HG03378 (cell line): ENCODE measurements around the gene ADCY9.
"Not testable (repeated sequence)": the region's sequence is repeated elsewhere in the genome, so short reads cannot be mapped to it uniquely, and the experiment has no call there.

Source experiments
- ATAC-seq: cut with Tn5 transposase; IDR thresholded peaks from one replicate; pipeline ENCODE4 v1.9.1; 2021; ENCODE audit warnings: mild to moderate bottlenecking, moderate library complexity; ENCODE audit not compliant: unreplicated experiment

Gene ADCY9

GRCh38 chr16:3937066-3937875 lies 179.0 kb downstream of the ADCY9 start:
- ATAC-seq: no peak

- ATAC-seq: no peak
Observed at GRCh38 chr16:3935921-3936320, 180.3 kb downstream of the ADCY9 start.

GRCh38 chr16:3934491-3935181 lies 181.6 kb downstream of the ADCY9 start:
- ATAC-seq: no peak

GRCh38 chr16:3927147-3927546 lies 189.1 kb downstream of the ADCY9 start:
- ATAC-seq: not testable (repeated sequence)

GRCh38 chr16:3924763-3925162 lies 191.5 kb downstream of the ADCY9 start:
- no peak for ATAC-seq

GRCh38 chr16:3922241-3922640 lies 194.0 kb downstream of the ADCY9 start:
- no peak for ATAC-seq

- ATAC-seq: no peak
Observed at GRCh38 chr16:3920206-3920605, 196.0 kb downstream of the ADCY9 start.

GRCh38 chr16:3919413-3919812 lies 196.8 kb downstream of the ADCY9 start:
- no peak for ATAC-seq

- ATAC-seq: no peak
Observed at GRCh38 chr16:3915426-3916260, 200.6 kb downstream of the ADCY9 start.

- no peak for ATAC-seq
Observed at GRCh38 chr16:3912897-3913296, 203.3 kb downstream of the ADCY9 start.
